Stimulated activated CD4-positive, alpha-beta T cell treated with anti-CD3 and anti-CD28 coated beads, TNF-alpha, amount 100 ng/mL, for 24 hours (primary cell): ENCODE data around the gene LYRM9.
A peak's percentile ranks its signal among the peaks of the same experiment; 100 is the strongest.
"Not testable (repeated sequence)": the region's sequence is repeated elsewhere in the genome, so short reads cannot be mapped to it uniquely, and the experiment has no call there.

Experiments
- DNase-seq, 3 experiments: peaks; one replicate each; pipeline ENCODE4 v3.0.0-alpha.2; 2020; ENCODE audit warnings: low read depth in 3 of 3

LYRM9 gene

GRCh38 chr17:27892866-27893769 lies at the start of gene LYRM9:
Gene LYRM9 (minus strand): TSS chr17:27893365. CDS start chr17:27882694, 10,671 bp downstream.
- peak; percentile 80 to 90 (median 85) for DNase-seq

- DNase-seq = no peak
Observed at GRCh38 chr17:27940503-27941428, 47.6 kb upstream of the LYRM9 start.

DNA sequence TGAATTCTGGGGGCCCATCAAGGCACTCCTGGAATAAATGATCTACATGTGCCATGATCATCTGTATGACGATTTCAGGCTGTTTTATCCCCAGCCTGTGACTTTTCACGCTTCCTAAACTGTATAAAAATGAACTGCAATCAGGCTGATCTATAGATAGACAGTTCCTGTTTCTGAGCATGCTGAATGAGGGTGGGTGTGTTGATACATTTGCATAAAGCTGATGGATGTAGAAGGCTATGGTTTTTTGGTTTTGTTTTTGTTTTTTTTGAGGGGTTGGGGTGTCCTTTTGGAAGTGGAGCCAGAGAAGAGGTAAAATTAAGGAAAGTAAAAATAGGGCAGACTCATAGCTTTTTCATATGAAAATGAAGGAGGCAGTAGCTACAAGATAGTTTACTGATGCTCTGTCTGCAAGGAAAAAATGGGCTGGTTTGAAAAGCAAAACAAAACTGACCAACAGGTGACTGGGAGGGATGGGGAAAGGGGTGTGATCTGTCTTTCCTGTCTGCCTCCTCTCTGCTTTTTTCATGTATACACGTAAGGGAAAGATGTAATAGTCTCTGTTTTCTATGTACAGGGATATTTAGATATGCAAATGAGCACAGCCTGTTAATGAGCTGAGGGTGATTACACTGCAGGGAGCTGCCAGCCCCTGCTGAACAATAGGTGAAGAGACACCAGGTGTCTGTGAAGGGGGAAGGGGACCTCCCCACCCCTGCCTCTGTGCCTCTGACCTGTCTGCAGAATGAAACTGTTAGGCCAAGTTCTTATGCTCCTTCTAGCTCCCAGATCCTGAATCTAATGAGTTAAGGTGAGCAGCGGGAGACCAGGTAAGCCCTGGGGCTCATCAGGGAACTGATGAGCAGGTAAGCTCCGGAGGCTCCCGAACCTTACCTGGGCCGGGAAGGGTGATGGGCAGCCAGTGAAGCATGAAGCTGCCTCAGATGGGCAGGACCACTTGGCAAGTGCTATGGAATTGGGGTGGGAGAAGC lies 46.6 kb upstream of the LYRM9 start:
- DNase-seq = no peak

DNA sequence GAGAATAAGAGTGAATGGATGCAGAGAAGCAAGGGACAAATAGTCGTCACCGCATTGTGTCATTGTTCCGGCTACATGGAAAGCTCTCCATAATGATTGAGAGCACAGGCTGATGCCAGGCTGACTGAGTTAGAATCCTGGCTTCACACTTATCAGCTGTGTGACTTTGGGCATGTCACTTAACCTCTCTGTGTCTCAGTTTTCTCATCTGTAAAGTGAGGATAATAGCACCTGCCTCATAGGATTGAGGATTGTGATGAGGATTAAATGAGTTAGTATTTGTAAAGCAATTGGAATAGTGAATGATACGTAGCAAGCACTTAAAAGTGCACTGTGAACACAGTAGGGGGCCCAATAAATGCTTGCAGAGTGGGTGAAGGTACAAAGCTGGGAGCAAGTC lies 45.7 kb upstream of the LYRM9 start:
- no peak for DNase-seq

DNA sequence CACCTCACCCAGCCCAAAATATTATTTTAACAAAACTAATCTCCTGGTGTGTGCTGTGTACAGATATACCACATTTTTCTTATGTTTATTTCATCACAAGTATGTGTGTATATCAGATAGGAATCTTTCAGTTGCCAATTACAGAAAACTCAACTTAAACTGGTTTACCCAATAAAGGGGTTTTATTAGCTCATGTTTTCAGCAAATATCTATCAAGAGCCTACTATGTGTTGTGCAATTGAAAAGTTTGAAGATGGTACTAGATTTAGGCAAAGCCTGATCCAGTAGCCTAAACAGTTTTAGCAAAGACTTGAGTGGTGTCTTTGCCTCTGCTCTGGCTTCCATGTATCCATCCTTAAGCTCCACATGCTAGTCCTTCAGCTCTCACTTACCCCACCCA lies 45.1 kb upstream of the LYRM9 start:
- no peak for DNase-seq

- no peak for DNase-seq
Observed at GRCh38 chr17:27937025-27937546, 43.9 kb upstream of the LYRM9 start.

DNA sequence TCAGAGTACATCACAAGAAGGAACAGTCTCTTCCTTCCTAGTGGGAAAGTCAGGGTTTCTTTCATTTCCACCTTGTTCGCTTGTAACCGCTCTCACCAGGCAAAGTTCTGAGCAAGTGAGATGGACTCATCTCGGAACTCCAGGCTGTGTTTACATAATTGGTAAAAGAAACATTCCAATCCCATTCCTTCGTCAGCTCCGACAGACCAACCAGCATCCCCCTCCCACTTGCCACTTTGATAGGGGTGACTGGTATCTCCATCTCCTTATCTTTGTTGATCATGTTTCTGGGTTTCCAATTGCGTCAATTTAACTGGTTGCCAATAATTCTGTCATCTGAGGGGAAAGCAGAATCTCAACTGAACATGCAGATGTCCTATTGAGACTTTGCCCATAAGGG lies 36.8 kb upstream of the LYRM9 start:
- no peak for DNase-seq

DNA sequence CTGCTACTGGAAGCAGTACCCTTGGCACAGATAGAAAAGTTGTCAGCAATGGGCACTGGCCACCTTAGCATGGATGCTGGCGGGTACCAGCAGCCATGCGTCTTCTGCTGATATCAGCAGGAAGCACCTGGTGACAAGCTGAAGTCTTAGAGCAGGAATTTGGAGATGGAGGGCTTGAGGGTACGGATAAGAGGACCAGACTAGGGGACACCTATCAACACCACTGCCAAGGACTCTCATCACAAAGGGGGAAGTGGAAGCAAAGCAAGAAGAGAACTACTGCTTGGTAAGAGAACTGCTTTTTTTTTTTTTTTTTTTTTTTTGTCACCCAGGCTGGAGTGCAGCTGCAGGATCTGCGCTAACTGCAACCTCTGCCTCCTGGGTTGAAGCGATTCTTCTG lies 35.4 kb upstream of the LYRM9 start:
- no peak for DNase-seq

DNA sequence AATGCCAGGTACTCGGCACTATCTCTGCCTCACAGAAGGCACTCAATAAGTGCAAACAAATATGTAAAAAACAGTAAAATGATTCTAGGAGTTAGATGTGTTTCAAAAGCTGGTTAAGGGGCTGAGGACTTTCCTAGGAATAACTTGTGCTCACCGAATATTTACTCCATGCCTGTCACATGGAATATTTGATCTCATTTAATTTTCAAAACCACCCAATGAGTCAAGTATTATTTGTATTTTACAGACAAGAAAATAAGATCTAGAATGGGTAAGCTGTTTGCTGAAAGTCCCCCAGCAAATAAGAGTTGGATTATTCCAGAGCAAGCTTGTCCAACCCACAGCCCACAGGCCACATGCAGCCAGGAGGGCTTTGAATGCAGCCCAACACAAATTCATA lies 34.6 kb upstream of the LYRM9 start:
- DNase-seq = no peak

GRCh38 chr17:27921599-27921998 lies 28.4 kb upstream of the LYRM9 start:
- DNase-seq = no peak

DNA sequence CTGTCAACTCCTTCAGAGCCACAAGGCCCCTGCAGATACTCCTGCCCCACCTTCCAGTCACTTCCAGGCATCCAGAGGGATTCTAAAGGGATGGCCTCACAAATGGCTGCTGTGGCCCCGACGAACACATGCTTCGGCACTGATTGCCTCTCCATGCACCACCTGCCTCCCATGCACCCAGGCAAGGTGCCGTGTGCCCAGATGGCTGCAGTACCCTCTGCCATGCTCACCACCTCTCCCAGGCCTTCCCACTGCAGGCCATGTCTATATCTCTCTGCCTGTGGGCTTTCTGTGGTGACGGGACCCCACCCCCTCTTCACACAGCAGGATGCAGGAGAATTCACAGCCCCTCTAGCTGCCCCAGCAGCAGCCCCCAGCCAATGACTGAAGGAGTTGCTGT lies 27.9 kb upstream of the LYRM9 start:
- no peak for DNase-seq

DNA sequence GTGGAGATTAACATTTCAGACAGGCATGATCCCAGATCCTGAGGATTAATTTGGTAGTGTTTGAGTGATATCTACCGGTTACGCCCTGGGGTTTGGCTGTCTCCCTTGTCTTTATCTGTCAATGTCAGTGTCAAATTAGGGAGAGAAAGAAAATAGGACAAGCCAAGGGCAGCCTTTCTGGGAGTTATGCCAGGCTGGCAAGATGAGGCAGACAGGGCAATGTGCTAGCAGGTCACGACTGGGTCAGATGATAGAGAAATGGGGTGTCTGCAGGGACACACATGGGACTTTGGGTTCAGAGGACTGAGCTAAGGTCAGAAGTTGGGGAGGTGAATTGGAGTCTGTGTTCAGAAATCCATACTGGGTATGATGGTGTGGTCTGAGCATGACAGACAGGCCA lies 27.4 kb upstream of the LYRM9 start:
- DNase-seq = no peak

DNA sequence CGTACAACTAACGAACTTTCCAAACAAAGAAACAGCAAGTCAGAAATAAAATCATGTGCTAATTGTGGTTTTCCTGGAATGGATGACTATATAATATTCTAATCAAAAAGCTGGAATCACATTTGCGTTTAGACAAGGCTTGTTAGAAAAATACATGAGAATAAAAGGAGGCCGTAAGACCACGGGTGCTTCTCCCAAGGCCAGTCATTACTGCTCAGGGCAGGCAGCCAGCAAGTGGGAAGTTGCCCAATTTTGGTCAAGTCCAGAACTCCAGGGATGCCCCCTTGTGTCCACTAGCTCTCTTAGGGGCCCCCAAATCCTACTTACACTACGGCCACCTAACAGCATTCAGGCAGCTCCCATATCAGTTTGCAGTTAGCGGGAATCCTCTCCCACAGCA lies 25.9 kb upstream of the LYRM9 start:
- DNase-seq = no peak

GRCh38 chr17:27918498-27918897 lies 25.3 kb upstream of the LYRM9 start:
- no peak for DNase-seq

DNA sequence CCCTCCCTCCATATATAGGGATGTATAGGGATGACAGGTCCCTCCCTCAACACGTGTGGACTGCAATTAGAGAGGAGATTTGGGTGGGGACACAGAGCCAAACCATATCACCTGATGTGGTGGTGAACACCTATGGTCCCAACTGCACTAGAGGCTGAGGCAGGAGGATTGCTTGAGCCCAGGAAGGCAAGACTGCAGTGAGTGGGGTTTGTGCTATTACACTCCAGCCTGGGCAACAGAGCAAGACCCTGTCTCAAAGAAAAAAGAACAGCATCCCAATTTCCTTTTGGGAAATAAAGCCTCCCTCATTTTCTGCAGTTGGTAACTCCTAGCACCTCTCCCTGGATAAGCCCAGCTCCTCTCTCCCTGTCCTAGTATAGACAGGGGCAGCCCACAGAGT lies 23.8 kb upstream of the LYRM9 start:
- DNase-seq = no peak

GRCh38 chr17:27915709-27916108 lies 22.5 kb upstream of the LYRM9 start:
- no peak for DNase-seq

- DNase-seq = no peak
Observed at GRCh38 chr17:27914382-27914781, 21.2 kb upstream of the LYRM9 start.

- no peak for DNase-seq
Observed at GRCh38 chr17:27912964-27913363, 19.8 kb upstream of the LYRM9 start.

GRCh38 chr17:27912299-27912698 lies 19.1 kb upstream of the LYRM9 start:
- not testable (repeated sequence) for DNase-seq

DNA sequence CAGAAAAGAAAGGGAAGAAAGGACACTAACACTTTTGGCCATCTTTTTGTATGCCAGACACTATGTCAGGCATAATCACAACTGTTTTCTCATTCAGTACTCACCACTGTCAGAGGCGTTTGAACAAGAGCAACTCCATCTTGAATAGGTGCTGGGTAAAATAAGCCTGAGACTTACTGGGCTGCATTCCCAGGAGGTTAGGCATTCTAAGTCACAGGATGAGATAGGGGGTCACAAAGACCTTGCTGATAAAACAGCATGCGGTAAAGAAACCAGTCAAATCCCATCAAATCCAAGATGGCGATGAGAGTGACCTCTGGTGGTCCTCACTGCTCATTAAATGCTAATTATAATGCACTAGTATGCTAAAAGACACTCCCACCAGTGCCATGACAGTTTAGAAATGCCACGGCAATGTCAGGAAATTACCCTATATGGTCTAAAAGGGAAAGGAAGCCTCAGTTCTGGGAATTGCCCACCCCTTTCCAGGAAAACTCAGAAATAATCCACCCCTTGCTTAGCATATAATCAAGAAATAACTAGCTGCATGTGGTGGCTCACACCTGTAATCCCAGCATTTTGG lies 14.9 kb upstream of the LYRM9 start:
- DNase-seq = no peak

DNA sequence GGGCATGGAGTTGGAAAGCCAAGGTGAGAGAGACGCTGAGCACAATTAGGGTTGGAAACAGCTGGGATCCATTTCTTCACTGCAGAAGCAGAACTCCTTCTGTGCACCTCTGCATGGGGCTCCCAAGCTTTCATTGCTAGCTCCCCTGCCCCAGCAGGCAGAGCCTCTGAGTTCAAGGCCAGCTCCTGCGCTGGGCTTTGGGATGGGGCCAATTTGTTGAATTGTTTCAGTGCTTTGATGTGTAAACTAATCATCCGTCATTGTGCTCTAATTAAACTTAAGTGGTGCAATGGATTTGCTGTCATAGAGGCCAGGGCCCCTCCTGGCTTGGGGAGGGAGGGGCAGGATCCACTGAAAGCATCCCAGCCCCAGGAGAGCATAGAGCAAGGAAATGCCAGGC lies 13.5 kb upstream of the LYRM9 start:
- no peak for DNase-seq
